GM21576 (cell line): ENCODE results near the gene ANO3.
"Not testable (repeated sequence)": the region's sequence is repeated elsewhere in the genome, so short reads cannot be mapped to it uniquely, and the experiment has no call there.

Source experiments
- ATAC-seq: cut with Tn5 transposase; IDR thresholded peaks from one replicate; pipeline ENCODE4 v1.9.1; 2021; ENCODE audit warnings: mild to moderate bottlenecking, moderate library complexity; ENCODE audit not compliant: unreplicated experiment

The ANO3 gene

DNA sequence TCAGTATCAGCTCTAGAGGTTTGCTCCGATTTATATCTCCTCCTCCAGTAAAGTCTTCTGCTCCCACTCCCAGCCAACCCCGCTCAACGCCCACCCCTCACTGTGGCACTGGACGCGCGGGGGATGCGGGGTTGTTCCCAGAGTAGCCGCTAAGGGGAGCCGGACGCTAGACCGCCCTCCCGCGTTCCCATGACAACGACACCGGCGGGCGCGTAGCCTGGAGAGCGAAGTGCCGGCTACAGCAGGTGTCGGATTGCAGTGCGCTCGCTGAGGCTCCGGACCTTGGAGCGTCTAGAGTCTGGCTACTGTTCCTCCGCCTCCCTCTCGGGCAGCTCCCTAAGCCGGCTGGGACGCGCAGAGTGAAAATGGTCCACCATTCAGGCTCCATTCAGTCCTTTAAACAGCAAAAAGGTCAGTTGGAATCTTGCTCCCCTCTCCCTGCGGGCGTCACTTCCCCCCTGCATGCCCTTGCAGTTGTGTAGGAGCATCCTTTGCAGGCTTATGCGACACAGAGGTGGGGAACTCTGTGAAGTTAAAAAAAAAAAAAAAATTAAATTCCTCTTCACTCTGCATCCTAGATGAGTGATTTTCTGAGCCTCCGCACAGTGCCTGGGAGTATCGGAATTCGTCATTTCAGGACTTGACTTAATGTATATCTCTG lies at the start of gene ANO3:
Gene ANO3, plus strand, starts transcription at position 220 of the 661 bp plus-strand sequence. Its CDS starts 146 bp downstream, at position 366.
- ATAC-seq: peak; percentile 96

GRCh38 chr11:26283852-26284408 lies 48.0 kb upstream of the ANO3 start:
- ATAC-seq: no peak

GRCh38 chr11:26285608-26286007 lies 46.3 kb upstream of the ANO3 start:
- no peak for ATAC-seq

DNA sequence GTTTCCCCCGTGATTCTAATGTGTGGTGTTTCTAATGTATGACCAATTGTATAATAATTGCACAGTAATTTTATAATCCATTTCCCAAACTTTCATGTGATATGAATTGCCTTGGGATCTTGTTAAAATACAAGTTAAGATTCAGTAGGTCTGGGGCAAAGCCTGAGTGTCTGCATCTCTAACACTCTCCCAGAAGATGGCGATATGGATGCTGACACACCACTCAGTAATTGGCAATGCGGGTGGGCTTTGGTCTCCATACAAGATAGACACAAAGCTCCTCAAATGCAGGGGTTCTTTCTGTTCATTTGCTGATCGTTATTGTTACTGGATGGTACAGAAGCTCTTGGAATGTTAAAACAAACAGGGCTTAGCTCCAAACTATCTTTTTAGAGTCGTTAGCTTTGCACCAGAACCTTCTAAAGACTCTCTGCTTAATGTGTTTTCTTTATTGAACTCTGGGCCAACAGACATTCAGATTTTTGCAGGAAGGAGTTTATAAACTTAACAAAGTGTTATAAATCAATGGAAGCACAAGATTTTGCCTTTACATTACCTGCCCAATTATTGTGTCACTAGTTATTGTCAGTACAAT lies 45.4 kb upstream of the ANO3 start:
- no peak for ATAC-seq

GRCh38 chr11:26287067-26287518 lies 44.8 kb upstream of the ANO3 start:
- ATAC-seq: no peak

DNA sequence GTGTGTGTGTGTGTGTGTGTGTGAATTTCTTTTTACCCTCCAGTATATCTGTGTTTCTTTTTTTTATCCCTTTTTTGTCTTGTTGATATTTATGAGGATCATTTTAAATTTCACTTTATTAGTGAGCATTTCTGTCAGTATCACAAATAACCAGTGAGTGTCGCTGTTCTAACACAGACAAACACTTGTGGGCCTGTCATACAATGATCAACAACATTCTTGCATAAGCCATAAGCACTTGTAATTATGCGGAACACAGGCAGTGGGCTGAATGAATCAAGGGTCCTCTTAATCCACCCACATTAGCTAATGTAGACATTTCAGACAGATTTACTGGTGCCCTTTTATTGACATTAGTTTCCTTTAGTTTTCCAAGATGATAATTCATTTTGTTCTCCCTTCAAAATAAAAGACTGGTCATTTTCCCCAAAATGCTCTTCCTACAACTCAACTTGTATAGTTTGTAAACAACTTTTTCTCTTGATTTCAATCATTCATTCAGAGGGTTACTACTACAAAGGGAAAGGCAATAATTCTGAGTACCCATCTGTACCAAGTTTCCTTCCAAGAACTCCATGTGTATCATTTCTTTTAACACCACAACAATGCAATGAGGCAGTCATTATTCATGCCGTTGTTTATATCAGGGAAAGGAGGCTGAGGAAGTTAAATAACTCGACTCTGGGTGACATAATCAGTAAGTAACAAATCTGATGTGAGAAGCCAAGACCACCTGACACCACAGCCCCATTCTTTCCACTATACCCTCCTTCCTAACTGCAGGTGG lies 34.5 kb upstream of the ANO3 start:
- peak; percentile 88 for ATAC-seq

DNA sequence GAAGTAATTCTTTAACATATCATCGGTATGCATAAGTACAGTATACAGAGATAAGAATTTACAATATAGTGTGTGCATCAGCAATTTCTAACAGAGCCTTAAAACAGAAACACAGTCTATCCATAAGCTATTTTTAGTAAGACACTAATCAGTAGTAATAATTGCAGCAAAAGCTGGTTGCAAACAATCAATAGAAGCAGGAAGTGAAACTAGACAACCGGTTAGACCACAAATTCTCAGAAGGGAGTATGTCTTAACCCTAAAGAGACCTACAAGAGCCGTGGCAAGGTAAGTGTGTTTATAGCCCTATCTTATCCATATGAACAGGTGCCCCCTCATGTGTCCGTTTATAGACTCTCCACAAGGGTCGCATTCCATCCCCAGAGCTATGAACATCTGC lies 15.6 kb upstream of the ANO3 start:
- ATAC-seq: not testable (repeated sequence)

DNA sequence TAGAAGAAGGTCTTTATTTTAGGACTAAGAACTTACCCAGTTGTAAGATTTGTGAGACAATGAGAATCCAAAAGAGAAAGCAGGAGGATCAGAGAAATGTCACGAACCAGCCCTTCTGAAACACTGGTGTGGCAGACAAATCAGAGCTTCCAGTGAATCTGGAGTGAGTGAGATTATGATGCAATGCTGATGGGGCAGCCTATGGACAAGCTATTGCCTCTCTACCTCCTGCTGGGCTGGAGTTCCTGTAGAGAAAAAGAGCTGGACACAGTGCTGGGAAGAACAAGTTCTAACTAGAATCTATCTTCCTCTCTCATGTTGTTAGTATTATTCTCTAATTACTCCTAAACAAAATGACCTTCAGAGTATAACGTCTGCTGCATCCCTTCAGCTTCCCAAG lies 12.0 kb upstream of the ANO3 start:
- ATAC-seq: no peak

DNA sequence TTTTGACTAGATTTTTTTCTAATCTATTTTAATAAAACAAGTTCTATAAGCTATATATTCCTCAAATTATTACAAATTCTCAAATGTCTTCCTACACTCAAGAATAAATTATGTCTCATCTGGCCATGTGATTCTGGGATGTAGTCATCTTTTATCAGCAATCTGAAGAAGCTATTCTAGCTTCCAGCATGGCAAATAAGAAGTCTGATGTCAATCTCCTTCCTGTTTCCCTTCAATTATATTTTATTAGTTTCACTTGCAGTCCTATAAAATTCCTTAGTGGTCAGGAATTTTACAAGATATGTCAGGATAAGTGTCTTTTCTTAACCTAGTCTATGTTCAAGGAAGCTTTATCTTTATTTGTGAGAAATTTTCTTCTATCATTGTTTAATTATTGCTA lies 10.4 kb upstream of the ANO3 start:
- no peak for ATAC-seq

DNA sequence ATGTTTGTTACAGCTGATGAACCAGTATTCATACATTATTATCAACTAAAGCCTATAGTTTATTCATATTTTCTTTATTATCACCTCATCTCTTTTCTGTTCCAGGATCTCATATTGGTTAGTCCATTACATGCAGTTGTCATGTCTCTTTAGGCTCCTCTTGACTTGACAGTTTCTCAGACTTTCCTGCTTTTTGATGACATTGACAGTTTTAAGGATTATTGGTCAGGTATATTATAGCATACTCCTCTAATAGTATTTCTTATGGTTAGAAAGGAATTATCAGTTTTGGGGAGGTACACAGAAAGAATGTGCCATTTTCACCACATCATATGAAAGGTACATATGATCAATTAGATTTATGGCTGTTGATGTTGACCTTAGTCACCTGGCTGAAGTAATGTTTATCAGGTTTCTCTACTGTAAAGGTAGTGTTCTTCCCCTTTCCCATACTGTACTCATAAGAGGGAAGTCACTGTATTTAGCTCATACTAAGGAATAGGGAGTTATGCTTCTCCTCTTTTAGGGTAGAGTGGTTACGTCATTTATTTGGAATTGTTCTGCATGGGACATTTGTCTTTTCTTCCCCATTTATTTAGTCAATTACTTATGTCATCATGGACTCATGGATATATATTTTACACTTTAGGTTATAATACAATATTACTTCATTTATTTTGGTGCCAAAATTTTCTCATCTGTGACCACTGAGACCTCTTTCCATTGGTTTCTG lies 9.4 kb upstream of the ANO3 start:
- ATAC-seq: no peak

- ATAC-seq: no peak
Observed at GRCh38 chr11:26323837-26324236, 8.1 kb upstream of the ANO3 start.

- ATAC-seq: no peak
Observed at GRCh38 chr11:26324270-26324669, 7.7 kb upstream of the ANO3 start.

DNA sequence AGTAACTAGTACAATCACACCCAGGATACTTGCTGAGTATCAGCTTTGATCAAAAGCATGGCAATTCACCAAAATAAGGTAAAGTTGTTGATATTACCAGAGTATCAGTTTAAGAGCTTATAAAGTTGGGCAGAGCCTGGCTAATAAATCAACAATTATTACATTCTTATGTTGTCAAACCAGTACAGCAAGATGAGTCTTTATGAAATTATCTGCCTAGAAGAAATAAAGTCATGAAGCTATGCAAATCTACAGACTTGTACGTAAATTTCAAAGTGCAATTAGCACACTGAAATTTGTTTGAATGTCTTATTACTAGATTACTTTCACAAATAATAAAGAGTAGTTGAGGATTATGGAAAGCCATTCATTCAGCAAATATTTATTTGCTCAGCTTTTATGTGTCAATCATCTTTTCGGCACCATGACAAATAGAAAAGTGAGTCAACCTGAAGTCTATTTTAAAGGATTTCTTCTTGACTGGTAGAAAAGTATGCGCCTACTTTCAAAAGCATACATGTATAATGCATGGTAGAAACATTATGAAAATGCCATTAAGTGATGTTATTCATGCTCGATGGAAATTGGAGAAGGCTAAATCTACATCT lies 5.0 kb upstream of the ANO3 start:
- no peak for ATAC-seq

GRCh38 chr11:26329206-26329605 lies 2.7 kb upstream of the ANO3 start:
- ATAC-seq: no peak

GRCh38 chr11:26330262-26330661 lies 1.7 kb upstream of the ANO3 start:
- no peak for ATAC-seq

DNA sequence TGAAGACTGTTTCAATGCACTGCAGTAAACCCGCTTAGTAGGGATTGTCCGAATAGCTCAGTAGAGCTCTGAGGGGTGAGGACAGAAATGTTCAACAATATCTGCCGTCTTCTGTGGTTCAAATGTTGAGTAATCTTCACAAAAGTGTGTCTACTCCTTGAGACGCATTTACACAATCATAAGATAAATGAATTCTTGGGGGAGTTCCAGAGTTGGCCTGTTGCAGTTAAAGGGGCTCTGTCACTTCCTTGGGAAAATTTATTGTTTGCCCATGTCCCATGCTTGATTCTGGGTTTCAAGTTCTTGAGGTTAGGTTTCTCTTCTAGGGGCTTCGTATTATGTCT lies 614 bp downstream of the ANO3 start:
- no peak for ATAC-seq

GRCh38 chr11:26333906-26334305 lies 2.0 kb downstream of the ANO3 start:
- ATAC-seq: no peak

- ATAC-seq: no peak
Observed at GRCh38 chr11:26335903-26336302, 4.0 kb downstream of the ANO3 start.

DNA sequence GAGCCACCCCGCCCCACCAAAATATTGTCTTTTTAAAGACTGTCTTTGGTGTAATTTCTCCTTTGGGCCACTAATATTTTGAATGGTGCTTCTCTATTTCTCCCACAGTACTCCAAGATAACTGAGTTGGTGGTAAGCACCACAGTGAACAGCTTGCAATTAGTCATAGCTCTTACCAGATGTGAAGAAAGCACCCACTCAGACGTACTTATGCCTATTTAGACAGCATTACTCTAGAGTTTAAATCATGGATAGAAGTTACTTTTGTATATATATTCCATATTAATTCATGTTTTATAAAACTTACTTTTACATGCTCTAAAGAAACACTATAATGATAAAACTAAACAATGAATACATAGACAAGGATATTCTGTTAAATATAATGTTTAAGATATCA lies 12.7 kb downstream of the ANO3 start:
- ATAC-seq: no peak

DNA sequence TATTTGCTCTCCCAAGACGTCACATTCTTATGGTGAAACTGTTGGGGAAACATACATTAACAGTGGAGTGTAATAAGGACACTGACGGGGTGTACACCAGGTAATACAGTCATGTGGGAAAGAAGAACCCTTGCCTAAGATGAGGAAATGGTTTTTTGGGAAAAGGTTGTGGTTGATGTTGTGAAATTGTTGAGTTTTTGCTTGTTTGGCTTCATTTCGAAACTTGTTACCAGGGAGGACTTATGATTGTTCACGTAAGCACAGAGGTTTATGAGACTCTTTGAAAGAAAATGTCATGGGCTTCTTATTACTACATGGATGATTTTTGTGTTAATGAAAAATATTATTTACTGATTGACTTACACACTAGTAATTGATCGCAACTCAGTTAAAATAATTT lies 16.8 kb downstream of the ANO3 start:
- no peak for ATAC-seq

DNA sequence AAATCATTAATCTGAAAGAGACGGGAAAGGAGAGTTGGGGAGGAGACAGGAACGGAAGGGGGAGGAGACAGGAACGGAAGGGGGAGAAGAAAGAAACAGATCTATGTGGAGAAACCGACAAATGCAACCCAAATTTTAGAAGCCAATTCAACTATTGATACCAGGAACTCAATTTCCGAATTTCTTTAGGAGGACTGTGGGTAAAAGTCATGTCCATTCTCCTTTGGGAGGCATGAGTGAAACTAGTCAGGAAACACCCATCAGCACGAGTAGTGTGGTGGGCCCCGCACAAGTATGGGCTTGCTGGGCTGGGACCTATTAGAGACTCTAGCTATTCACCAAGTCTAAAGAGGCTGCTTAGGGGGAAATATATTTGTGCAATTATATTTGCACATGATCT lies 18.1 kb downstream of the ANO3 start:
- ATAC-seq: no peak
